ENCODE results near the gene C1QTNF1. TPM values are rescaled to one million over a fixed set of nuclear protein-coding genes. Genes with fewer than 3 reads are reported as not detected.

Gene C1QTNF1, protein sequence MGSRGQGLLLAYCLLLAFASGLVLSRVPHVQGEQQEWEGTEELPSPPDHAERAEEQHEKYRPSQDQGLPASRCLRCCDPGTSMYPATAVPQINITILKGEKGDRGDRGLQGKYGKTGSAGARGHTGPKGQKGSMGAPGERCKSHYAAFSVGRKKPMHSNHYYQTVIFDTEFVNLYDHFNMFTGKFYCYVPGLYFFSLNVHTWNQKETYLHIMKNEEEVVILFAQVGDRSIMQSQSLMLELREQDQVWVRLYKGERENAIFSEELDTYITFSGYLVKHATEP
- 271 and 283 TPM in 2 replicates for total RNA-seq

GRCh38 chr17:79023886-79024771, at the start of gene C1QTNF1:
Gene C1QTNF1 (plus strand): TSS chr17:79024169. CDS start chr17:79043969, 19,800 bp downstream.

GRCh38 chr17:78979780-78980623, 44.0 kb upstream of the C1QTNF1 start, which contains the start of gene LGALS3BP:
Gene LGALS3BP (minus strand): TSS chr17:78979923. CDS start chr17:78977191, 2,732 bp downstream.

GRCh38 chr17:79009397-79010303, 14.3 kb upstream of the C1QTNF1 start, which contains the start of gene CANT1:
Gene CANT1 (minus strand): TSS chr17:79009764. CDS start chr17:78997622, 12,142 bp downstream.

GRCh38 chr17:79074649-79075445, 50.9 kb downstream of the C1QTNF1 start, which contains the start of gene ENGASE:
Gene ENGASE (plus strand): TSS chr17:79074824. CDS start chr17:79074945, 121 bp downstream.

Other genes with a start within 250 kb of the C1QTNF1 start
- gene CYTH1, start 241.9 kb upstream of the C1QTNF1 start, total RNA-seq: 14.5 and 56.4 TPM in 2 replicates
- gene USP36, start 183.4 kb upstream of the C1QTNF1 start, total RNA-seq: 13.4 and 34.5 TPM in 2 replicates
- gene CEP295NL, start 121.0 kb upstream of the C1QTNF1 start, total RNA-seq: 0.89 and 4.3 TPM in 2 replicates
- gene TIMP2, start 98.8 kb upstream of the C1QTNF1 start, total RNA-seq: 133 and 199 TPM in 2 replicates
- gene LGALS3BP, start 44.2 kb upstream of the C1QTNF1 start, total RNA-seq: 716 and 820 TPM in 2 replicates
- gene CANT1, start 14.4 kb upstream of the C1QTNF1 start, total RNA-seq: 61.8 and 143 TPM in 2 replicates
- gene ENGASE, start 50.7 kb downstream of the C1QTNF1 start, total RNA-seq: 14.0 and 17.9 TPM in 2 replicates

Data from smooth muscle cell of the umbilical artery (primary cell).